H1 (cell line): Measurements from ENCODE around the gene THOC6. TPM values are rescaled to one million over a fixed set of nuclear protein-coding genes. Genes with fewer than 3 reads are reported as not detected.

Source experiments
- BACH1 ChIP-seq: IDR thresholded peaks from 2 replicates; pipeline ENCODE4 v1.6.1; 2012; ENCODE audit warnings: low read length, improper control_type of control experiment
- BRCA1 ChIP-seq: IDR thresholded peaks from 2 replicates; pipeline ENCODE4 v1.6.1; 2012; ENCODE audit warnings: low read depth, low read length, improper control_type of control experiment
- CBX5 ChIP-seq: fragments of 300-800, 300-1000 bp; sonication (generic); IDR thresholded peaks from 2 replicates; pipeline ENCODE4 v1.7.1; 2016; ENCODE audit warnings: antibody characterized with exemption, low read length, low read depth
- CBX8 ChIP-seq: fragments of 300-800, 300-1000 bp; sonication (generic); IDR thresholded peaks from 2 replicates; pipeline ENCODE4 v1.7.1; 2016; ENCODE audit warnings: low read depth, low read length, borderline replicate concordance
- CHD1 ChIP-seq: IDR thresholded peaks from 2 replicates; pipeline ENCODE4 v1.6.1; 2012; ENCODE audit warnings: low read depth, low read length, improper control_type of control experiment
- CHD2 ChIP-seq: IDR thresholded peaks from 2 replicates; pipeline ENCODE4 v1.6.1; 2012; ENCODE audit warnings: low read length, improper control_type of control experiment
- CTBP2 ChIP-seq: IDR thresholded peaks from 2 replicates; pipeline ENCODE4 v1.7.0; 2011; ENCODE audit warnings: borderline replicate concordance, mild to moderate bottlenecking, moderate library complexity, mixed read lengths, low read length; ENCODE audit not compliant: insufficient read depth, insufficient read length
- EGR1 ChIP-seq: IDR thresholded peaks from 2 replicates; pipeline ENCODE4 v1.6.1; 2011; ENCODE audit warnings: low read depth, low read length, borderline replicate concordance
- EZH2 ChIP-seq: fragments of 200-600 bp; sonication (generic); IDR thresholded peaks from 2 replicates; pipeline ENCODE4 v1.7.1; 2012; ENCODE audit warnings: low read depth, mild to moderate bottlenecking, moderate library complexity, low read length, inconsistent platforms; ENCODE audit not compliant: severe bottlenecking
- HDAC6 ChIP-seq: IDR thresholded peaks from one replicate; pipeline ENCODE4 v1.7.1; 2012; ENCODE audit warnings: low read depth, mild to moderate bottlenecking, inconsistent platforms, low read length, moderate library complexity
- MAFK ChIP-seq: IDR thresholded peaks from 2 replicates; pipeline ENCODE4 v1.6.1; 2012; ENCODE audit warnings: low read depth, mild to moderate bottlenecking, improper control_type of control experiment, low read length
- NRF1 ChIP-seq: IDR thresholded peaks from 2 replicates; pipeline ENCODE4 v1.6.1; 2011; ENCODE audit warnings: mild to moderate bottlenecking, low read depth, low read length, improper control_type of control experiment
- POLR2A ChIP-seq, 2 experiments: IDR thresholded peaks; 1 replicate in 1 of 2; 2 replicates in 1 of 2; pipeline ENCODE4 v1.6.1; 2011; ENCODE audit warnings: low read depth in 2 of 2, low read length in 2 of 2, mild to moderate bottlenecking in 2 of 2; ENCODE audit errors: control extremely low read depth in 1 of 2
- POLR2AphosphoS5 ChIP-seq: IDR thresholded peaks from 2 replicates; pipeline ENCODE4 v1.6.1; 2011; ENCODE audit warnings: low read depth, low read length
- POU5F1 ChIP-seq: IDR thresholded peaks from 2 replicates; pipeline ENCODE4 v1.6.1; 2011; ENCODE audit warnings: low read depth, mild to moderate bottlenecking, low read length, moderate library complexity
- RXRA ChIP-seq: IDR thresholded peaks from 2 replicates; pipeline ENCODE4 v1.6.1; 2011; ENCODE audit warnings: low read depth, mild to moderate bottlenecking, low read length, moderate library complexity; ENCODE audit not compliant: insufficient read depth
- SIN3A ChIP-seq, 2 experiments: IDR thresholded peaks in 1 of 2; conservative IDR thresholded peaks in 1 of 2; 2 replicates each; pipeline ENCODE4 v1.6.1; 2011 to 2012; ENCODE audit warnings: low read length in 2 of 2, improper control_type of control experiment in 1 of 2, low read depth in 1 of 2, mild to moderate bottlenecking in 1 of 2
- TAF1 ChIP-seq: IDR thresholded peaks from 2 replicates; pipeline ENCODE4 v1.6.1; 2011; ENCODE audit warnings: mild to moderate bottlenecking, low read depth, low read length
- TAF7 ChIP-seq: optimal IDR thresholded peaks from 2 replicates; pipeline ENCODE3; 2011; ENCODE audit warnings: low read depth, mild to moderate bottlenecking, inconsistent platforms, low read length, moderate library complexity, borderline replicate concordance
- TBP ChIP-seq: IDR thresholded peaks from 2 replicates; pipeline ENCODE4 v1.6.1; 2011; ENCODE audit warnings: low read depth, low read length, improper control_type of control experiment
- polyA plus RNA-seq, 7 experiments: library from polyadenylated mRNA; depleted of rRNA in 3 of 7; stranded (reverse) in 5 of 7; unstranded in 2 of 7; fragments of >200 nt in 5 of 7; fragments of 200-250 nt in 2 of 7; gene quantifications; 1 replicate in 5 of 7; 2 replicates in 1 of 7; 4 replicates in 1 of 7; pipeline versions ENCODE4 v1.2.1 to v1.2.3, GENCODE V29; 2011 to 2013; ENCODE audit warnings: missing spikeins in 2 of 7, mixed read lengths in 2 of 7
- total RNA-seq: library from RNA; stranded (reverse); fragmentation: NEBNext Ultra II Directional; extraction: Animal tissue kit (Norgen Biotek cat#: 25700); gene quantifications from 2 replicates; pipeline ENCODE4 v1.2.1, GENCODE V29; 2021
- TF ChIP-seq, protein P1 (sequence below): IDR thresholded peaks from 2 replicates; pipeline ENCODE4 v1.6.1; 2011; ENCODE audit warnings: low read length, improper control_type of control experiment

Gene THOC6
- total and polyA plus RNA-seq, 2 of the 8 experiments (the other 6 are each of a cell fraction or from before 2014, with no cell fraction given): 78.5 to 111 TPM

DNA sequence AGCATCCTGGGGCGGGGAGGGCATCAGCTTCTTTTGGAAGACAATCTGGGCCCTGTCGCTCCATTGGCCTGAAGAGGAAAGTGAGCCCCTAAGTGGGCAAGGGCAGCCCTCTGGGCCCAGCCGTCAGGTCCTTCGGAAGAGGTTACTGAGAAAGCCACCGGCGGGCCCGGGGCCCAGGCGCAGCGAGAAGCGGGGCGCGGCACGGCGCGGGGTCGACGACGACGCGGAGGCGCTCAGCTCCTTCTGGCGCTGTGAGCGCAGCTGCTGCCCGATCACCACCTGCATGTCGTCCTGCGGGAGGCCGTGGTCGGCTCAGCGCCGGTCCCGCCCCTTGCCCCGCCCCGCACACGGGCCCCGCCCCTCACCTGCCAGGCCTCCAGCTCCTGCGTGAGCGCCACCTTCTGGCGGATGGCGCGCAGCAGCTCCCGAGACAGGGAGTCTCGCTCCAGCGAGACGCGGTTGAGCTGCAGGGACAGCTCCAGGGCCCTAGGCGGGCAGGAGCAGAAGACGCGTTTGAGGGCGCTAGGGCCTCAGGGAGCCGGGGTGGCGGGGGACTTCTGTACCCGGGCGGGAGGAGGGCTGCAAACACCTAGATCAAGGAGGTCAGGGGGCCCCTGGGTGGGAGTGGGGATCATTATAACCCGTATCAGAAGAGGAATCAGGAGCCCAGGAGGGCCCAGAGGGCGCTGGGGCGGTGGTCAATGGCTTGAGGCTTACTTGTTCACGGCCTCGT lies 4.3 kb downstream of the THOC6 start (continued):
- TF ChIP-seq, protein P1, sequence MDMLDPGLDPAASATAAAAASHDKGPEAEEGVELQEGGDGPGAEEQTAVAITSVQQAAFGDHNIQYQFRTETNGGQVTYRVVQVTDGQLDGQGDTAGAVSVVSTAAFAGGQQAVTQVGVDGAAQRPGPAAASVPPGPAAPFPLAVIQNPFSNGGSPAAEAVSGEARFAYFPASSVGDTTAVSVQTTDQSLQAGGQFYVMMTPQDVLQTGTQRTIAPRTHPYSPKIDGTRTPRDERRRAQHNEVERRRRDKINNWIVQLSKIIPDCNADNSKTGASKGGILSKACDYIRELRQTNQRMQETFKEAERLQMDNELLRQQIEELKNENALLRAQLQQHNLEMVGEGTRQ: no peak
- TF ChIP-seq CBX8: no peak
- TF ChIP-seq BRCA1: no peak
- TF ChIP-seq POU5F1: no peak
- 0 out of 2 replicates have a peak, but pooled peaks have one; percentile 1 for TF ChIP-seq NRF1
- TF ChIP-seq CBX5: no peak
- peak; percentile 92 for TF ChIP-seq POLR2AphosphoS5
- no peak for TF ChIP-seq RXRA
- TF ChIP-seq CTBP2: no peak
- peak in 1 of 2 experiments; percentile 74; a peak in 2 of 3 replicates for TF ChIP-seq POLR2A (IDR thresholded peaks at IDR 0.05; ENCODE audit: control extremely low read depth in 1 of 2, low read depth in 2 of 2, low read length in 2 of 2)
- no peak for TF ChIP-seq CHD2
- peak; percentile 89 for TF ChIP-seq TAF1
- TF ChIP-seq EGR1: no peak
- peak; percentile 54 for TF ChIP-seq TAF7
- peak; percentile 87 for TF ChIP-seq TBP
- peak in 1 of 2 experiments; percentile 81; a peak in 2 of 4 replicates for TF ChIP-seq SIN3A (conservative IDR thresholded peaks at IDR 0.05 in 1 of 2, IDR thresholded peaks at IDR 0.05 in 1 of 2; ENCODE audit: low read depth in 1 of 2, low read length in 2 of 2)
- no peak for TF ChIP-seq CHD1
- TF ChIP-seq MAFK: no peak
- TF ChIP-seq EZH2: no peak
- TF ChIP-seq BACH1: no peak
- no peak for TF ChIP-seq HDAC6
